GM20000 (cell line): Measurements from ENCODE around the gene APOBEC3F.
"Not testable (repeated sequence)": the region's sequence is repeated elsewhere in the genome, so short reads cannot be mapped to it uniquely, and the experiment has no call there.

Experiments used
- DNase-seq: peaks from one replicate; pipeline ENCODE4 v3.0.0; 2012; ENCODE audit warnings: low spot score
- TF ChIP-seq, protein P1 (sequence below): IDR thresholded peaks from 2 replicates; pipeline ENCODE4 v1.5.1; 2012; ENCODE audit warnings: mild to moderate bottlenecking, control low read depth; ENCODE audit errors: extremely low read depth, missing control alignments

The APOBEC3F gene

DNA sequence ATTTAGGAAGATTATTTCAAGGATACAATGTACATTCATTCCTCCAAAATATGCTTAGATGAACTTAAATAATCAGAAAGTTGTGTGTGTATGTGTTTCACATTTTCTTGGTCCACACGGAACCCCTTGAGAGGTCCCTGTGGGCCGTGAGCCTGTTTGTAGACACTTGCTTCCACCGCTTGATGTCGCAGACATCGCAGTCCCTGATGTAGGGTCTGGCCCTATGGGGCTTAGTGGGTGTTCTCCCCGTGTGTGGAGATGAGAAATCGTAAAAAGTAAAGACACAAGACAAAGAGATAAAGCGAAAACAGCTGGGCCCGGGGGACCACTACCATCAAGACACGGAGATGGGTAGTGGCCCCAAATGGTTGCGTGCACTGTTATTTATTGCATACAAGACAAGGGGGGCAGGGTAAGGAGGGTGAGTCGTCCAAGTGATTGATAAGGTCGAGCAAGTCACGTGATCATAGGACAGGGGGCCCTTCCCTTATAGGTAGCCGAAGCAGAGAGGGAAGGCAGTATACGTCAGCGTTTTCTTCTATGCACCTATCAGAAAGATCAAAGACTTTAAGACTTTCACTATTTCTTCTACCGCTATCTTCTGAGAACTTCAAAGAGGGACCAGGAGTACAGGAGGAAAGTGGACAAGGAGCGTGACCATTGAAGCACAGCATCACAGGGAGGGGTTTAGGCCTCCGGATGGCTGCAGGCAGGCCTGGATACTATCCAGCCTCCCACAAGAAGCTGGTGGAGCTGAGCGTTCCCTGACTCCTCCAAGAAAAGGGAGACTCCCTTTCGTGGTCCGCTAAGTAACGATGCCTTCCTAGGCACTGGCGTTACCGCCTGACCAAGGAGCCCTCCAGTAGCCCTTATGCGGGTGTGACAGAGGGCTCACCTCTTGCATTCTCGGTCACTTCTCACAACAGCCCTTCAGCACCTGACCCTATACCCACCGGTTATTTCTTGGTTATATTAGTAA lies 27.8 kb upstream of the APOBEC3F start:
- TF ChIP-seq, protein P1, sequence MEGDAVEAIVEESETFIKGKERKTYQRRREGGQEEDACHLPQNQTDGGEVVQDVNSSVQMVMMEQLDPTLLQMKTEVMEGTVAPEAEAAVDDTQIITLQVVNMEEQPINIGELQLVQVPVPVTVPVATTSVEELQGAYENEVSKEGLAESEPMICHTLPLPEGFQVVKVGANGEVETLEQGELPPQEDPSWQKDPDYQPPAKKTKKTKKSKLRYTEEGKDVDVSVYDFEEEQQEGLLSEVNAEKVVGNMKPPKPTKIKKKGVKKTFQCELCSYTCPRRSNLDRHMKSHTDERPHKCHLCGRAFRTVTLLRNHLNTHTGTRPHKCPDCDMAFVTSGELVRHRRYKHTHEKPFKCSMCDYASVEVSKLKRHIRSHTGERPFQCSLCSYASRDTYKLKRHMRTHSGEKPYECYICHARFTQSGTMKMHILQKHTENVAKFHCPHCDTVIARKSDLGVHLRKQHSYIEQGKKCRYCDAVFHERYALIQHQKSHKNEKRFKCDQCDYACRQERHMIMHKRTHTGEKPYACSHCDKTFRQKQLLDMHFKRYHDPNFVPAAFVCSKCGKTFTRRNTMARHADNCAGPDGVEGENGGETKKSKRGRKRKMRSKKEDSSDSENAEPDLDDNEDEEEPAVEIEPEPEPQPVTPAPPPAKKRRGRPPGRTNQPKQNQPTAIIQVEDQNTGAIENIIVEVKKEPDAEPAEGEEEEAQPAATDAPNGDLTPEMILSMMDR: no peak
- DNase-seq: no peak

DNA sequence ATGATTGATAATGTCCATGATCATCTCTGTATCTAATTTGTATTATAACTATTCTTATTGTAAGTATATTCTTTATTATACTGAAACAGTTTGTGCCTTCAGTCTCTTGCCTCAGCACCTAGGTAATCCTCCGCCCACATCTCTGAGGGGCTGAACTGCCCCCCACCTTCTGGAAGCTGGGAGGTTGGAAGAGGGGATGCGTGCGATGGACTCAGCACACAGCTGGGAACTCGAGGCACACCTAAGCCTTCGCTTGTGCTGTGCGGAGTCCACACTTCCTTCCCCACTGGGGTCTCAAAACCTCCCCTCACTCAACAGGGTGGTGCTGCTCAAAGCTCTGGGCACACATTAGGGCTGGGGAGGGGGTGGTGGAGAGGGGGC lies 27.1 kb upstream of the APOBEC3F start:
- not testable (repeated sequence) for DNase-seq

DNA sequence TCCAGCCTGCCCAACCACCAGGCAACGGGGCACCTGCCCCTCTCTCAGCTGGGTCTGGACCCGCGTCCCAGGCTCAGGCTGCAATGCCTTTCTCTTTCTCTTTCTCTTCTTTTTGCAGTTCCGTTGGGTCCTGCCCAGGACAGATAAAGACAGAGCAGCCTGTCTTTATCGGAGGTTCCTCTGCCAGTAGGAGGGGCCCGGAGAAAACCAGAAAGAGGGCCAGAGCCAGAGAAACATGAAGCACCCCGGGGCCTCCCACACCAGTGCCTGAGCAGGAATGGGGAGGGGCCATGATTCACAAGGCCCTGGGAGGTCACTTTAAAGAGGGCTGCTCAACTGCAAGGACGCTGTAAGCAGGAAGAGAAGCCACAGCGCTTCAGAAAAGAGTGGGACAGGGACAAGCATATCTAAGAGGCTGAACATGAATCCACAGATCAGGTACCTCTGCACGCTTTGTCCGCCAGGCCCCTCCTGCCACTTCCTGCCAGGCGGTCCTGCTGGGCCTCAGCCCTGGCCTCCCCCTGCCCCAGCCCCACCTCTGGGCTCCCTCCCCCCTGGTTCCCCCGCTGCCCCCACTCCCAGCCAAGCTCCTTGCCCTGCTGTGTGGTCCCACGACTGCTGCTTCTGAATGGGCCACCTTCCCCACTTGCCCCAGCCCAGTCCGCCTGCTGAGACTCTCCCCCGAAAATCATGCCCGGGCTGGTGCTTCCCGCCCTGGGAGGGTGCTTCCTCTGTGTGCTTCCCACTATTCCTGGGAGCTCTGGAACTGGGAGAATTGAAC lies 26.5 kb upstream of the APOBEC3F start, which contains the start of gene APOBEC3C:
APOBEC3C (plus strand) TSS at position 316 of the 781 bp plus-strand sequence; CDS start at position 422, 106 bp downstream.
- TF ChIP-seq, protein P1: no peak
- peak; percentile 84 for DNase-seq

DNA sequence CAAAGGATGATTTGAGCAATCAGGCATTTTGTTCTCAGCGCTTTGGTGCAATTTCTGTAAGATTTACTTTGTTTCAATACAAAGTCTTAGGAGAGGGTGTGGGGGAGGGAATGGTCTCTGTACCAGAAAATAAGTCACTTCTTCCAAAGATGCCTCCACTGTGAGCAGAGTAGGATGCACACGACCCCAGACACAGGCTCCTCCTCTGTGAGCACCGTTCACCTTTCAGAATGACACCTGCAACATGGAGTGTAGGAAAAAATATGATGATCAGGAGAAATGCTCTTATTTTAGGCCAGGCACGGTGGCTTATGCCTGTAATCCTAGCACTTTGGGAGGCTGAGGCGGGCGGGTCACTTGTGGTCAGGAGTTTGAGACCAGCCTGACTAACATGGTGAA lies 25.9 kb upstream of the APOBEC3F start:
- not testable (repeated sequence) for DNase-seq

DNA sequence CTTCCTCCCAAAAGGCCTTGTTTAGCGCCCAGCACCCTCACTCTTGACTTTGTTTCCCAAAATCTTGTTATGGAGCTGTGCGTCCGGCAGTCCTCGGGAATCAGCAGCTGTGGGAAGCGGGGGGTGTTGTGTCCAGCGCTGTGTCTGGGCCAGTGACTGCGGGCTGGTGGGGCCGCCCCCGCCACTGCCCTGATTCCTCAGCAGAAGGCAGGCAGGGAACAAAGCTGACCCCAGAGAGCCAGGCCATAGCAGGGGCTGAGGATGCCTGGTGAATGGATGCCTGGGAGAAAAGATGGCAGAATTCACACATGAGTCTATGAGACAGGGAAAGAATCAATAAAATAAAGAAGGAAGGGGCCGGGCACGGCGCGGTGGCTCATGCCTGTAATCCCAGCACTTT lies 24.1 kb upstream of the APOBEC3F start:
- no peak for DNase-seq
- TF ChIP-seq, protein P1: no peak

DNA sequence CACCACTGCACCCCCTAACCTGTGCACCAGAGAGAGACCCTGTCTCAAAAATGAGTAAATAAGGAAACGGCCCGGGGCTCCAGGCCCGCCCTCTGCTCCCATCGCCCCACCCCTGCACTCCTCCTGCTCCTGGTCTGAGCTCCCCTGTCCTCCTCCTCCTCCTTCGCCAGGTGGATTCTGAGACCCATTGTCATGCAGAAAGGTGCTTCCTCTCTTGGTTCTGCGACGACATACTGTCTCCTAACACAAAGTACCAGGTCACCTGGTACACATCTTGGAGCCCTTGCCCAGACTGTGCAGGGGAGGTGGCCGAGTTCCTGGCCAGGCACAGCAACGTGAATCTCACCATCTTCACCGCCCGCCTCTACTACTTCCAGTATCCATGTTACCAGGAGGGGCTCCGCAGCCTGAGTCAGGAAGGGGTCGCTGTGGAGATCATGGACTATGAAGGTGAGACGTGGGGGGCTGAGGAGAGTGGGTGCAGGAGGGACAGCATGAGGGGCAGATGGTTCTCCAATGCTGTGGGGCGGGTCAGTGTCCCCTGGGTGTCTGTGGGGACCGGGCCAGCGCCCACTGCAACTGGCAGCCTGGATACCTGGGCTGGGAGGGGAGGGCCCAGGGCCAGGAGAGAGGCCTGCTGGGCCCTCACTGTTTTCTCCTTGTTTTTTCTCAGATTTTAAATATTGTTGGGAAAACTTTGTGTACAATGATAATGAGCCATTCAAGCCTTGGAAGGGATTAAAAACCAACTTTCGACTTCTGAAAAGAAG lies 22.9 kb upstream of the APOBEC3F start:
- TF ChIP-seq, protein P1: no peak
- no peak for DNase-seq

DNA sequence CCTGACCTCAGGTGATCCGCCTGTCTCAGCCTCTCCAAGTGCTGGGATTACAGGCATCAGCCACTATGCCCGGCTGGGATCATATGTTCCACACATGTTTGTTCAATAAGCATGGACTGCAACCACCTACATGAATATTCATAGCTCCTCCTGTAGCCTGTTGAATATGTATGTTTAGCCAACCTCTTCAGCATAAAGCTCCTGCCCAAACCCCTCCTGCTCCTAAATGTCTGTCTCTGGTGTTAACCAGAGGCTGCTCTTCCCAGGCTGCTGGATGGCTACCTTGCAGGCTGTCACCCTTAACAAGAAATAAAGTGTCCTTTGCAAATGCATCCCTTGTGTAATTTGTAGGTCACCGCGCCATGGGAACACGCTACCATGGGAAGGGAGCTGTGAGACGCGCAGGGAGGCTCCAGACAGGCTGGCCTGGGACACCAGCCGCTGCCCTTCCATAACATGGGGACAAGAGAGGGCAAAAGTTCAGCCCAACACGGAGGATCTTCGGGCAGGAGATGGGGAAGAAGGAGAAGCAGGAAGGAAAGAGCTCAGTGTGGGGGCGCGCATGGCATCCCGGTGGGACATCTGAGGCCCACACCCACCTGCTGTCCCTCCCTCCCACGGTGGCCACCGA lies 20.5 kb upstream of the APOBEC3F start:
- not testable (repeated sequence) for DNase-seq

DNA sequence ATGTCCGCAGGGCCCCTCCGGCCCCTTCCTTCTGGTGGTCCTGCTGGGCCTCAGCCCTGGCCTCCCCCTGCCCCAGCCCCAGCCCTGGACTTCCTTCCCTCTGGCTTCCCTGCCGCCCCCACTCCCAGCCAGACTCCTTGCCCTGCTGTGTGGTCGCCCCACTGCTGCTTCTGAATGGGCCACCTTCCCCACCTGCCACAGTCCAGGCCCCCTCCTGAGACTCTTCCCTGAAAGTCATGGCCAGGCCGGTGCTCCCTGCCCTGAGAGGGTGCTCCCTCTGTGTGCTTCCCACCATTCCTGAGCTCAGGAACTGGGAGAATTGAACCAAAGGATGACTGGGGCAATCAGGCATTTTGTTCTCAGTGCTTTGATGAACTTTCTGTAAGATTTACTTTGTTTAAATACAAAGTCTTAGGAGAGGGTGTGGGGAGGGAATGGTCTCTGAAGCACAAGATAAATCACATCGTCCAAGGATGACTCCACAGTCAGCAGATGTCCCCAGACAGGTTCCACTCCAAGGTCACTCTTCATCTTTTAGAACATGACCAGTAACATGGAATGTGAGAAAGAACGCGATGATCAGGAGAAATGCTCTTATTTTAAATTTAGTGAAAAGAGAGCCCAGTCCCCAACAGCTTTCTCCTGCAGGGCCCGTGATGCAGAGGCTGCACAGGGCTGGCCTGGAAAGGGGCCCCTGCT lies 19.0 kb upstream of the APOBEC3F start:
- peak; percentile 17 for DNase-seq
- TF ChIP-seq, protein P1: no peak
